ENCODE data around the gene SOCS4. TPM values are rescaled to one million over a fixed set of nuclear protein-coding genes. Genes with fewer than 3 reads are reported as not detected.

SOCS4 gene
- total and polyA plus RNA-seq, 2 experiments from 2014 or later, result 17.7 to 24.9 TPM

- TF ChIP-seq, protein P1, sequence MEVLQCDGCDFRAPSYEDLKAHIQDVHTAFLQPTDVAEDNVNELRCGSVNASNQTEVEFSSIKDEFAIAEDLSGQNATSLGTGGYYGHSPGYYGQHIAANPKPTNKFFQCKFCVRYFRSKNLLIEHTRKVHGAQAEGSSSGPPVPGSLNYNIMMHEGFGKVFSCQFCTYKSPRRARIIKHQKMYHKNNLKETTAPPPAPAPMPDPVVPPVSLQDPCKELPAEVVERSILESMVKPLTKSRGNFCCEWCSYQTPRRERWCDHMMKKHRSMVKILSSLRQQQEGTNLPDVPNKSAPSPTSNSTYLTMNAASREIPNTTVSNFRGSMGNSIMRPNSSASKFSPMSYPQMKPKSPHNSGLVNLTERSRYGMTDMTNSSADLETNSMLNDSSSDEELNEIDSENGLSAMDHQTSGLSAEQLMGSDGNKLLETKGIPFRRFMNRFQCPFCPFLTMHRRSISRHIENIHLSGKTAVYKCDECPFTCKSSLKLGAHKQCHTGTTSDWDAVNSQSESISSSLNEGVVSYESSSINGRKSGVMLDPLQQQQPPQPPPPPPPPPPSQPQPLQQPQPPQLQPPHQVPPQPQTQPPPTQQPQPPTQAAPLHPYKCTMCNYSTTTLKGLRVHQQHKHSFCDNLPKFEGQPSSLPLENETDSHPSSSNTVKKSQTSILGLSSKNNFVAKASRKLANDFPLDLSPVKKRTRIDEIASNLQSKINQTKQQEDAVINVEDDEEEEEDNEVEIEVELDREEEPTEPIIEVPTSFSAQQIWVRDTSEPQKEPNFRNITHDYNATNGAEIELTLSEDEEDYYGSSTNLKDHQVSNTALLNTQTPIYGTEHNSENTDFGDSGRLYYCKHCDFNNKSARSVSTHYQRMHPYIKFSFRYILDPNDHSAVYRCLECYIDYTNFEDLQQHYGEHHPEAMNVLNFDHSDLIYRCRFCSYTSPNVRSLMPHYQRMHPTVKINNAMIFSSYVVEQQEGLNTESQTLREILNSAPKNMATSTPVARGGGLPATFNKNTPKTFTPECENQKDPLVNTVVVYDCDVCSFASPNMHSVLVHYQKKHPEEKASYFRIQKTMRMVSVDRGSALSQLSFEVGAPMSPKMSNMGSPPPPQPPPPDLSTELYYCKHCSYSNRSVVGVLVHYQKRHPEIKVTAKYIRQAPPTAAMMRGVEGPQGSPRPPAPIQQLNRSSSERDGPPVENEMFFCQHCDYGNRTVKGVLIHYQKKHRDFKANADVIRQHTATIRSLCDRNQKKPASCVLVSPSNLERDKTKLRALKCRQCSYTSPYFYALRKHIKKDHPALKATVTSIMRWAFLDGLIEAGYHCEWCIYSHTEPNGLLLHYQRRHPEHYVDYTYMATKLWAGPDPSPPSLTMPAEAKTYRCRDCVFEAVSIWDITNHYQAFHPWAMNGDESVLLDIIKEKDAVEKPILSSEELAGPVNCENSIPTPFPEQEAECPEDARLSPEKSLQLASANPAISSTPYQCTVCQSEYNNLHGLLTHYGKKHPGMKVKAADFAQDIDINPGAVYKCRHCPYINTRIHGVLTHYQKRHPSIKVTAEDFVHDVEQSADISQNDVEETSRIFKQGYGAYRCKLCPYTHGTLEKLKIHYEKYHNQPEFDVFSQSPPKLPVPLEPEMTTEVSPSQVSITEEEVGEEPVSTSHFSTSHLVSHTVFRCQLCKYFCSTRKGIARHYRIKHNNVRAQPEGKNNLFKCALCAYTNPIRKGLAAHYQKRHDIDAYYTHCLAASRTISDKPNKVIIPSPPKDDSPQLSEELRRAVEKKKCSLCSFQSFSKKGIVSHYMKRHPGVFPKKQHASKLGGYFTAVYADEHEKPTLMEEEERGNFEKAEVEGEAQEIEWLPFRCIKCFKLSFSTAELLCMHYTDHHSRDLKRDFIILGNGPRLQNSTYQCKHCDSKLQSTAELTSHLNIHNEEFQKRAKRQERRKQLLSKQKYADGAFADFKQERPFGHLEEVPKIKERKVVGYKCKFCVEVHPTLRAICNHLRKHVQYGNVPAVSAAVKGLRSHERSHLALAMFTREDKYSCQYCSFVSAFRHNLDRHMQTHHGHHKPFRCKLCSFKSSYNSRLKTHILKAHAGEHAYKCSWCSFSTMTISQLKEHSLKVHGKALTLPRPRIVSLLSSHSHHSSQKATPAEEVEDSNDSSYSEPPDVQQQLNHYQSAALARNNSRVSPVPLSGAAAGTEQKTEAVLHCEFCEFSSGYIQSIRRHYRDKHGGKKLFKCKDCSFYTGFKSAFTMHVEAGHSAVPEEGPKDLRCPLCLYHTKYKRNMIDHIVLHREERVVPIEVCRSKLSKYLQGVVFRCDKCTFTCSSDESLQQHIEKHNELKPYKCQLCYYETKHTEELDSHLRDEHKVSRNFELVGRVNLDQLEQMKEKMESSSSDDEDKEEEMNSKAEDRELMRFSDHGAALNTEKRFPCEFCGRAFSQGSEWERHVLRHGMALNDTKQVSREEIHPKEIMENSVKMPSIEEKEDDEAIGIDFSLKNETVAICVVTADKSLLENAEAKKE (CRISPR knock-in tag; IDR thresholded peaks at IDR 0.05), result no peak
- TF ChIP-seq EZH2phosphoT487 (IDR thresholded peaks at IDR 0.05; ENCODE audit: unreplicated experiment) (no peak), EZH2 (IDR thresholded peaks at IDR 0.05; ENCODE audit: low read depth, unreplicated experiment) (no peak), JUNB (IDR thresholded peaks at IDR 0.05; ENCODE audit: unreplicated experiment) (no peak), ETS1 (IDR thresholded peaks at IDR 0.05) (no peak), NANOG (IDR thresholded peaks at IDR 0.05; ENCODE audit: borderline replicate concordance) (no peak)
Observed at GRCh38 chr14:55086938-55087337, 59.9 kb downstream of the SOCS4 start (continued).

DNA sequence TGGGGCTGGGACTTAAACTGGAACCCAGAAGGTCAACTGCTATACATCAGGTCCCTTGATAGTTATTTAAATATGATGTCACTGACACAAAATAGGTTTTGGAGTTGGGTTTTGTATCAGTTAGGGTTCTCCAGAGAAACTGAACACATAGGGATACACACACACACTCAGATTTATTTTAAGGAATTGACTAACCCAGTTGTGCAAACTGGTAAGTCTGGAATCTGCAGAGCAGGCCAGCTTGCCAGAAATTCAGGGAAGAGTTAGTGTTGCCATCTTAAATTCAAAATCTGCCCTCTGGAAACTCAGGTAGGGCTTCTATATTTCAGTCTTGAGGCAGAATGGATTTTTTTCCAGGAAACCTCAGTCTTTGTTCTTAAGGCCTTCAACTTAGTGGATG lies 61.3 kb downstream of the SOCS4 start:
- no peak overlapping the region for H3K4me3 Mint-ChIP-seq
- no peaks in the 10 kb centered on the region for H3K79me2 ChIP-seq (replicated peaks; ENCODE audit: insufficient read depth)
- no peaks in the 10 kb centered on the region for H4K20me1 ChIP-seq (replicated peaks; ENCODE audit: insufficient read depth)
- H3K36me3 Mint-ChIP-seq (ENCODE audit: low read depth), result no peaks in the 10 kb centered on the region
- DNase-seq (ENCODE audit: low spot score), result no peak
- no peaks in the 10 kb centered on the region for H3K27me3 ChIP-seq (ENCODE audit: insufficient read depth)
- no peak for ATAC-seq
- no peaks in the 10 kb centered on the region; the same call in 2 of the 3 replicates for H3K9me3 Mint-ChIP-seq
- H2AFZ ChIP-seq, result 0 out of 2 replicates have a peak overlapping the region, but pooled peaks have one; percentile 28
- no peaks in the 10 kb centered on the region for H3F3A ChIP-seq (replicated peaks; ENCODE audit: low read depth)
- no peaks in the 10 kb centered on the region for H3K27me3 Mint-ChIP-seq (ENCODE audit: insufficient read depth, low read depth, poor library complexity)
- peaks cover 3% of the 10 kb centered on the region; the same call in 1 of the 3 replicates for H3K4me1 Mint-ChIP-seq
- H3K4me3 ChIP-seq, result no peak overlapping the region
- no peak overlapping the region for H3K27ac Mint-ChIP-seq
- no peak overlapping the region for H3K4me2 ChIP-seq
- no peaks in the 10 kb centered on the region for H3K9me2 ChIP-seq (ENCODE audit: insufficient read depth)
- H3K27ac ChIP-seq (ENCODE audit: low read depth), result no peak overlapping the region
- H3K36me3 ChIP-seq (ENCODE audit: insufficient read depth), result no peaks in the 10 kb centered on the region
- H3K4me1 ChIP-seq (ENCODE audit: insufficient read depth), result no peaks in the 10 kb centered on the region
- TF ChIP-seq CTCF (conservative IDR thresholded peaks at IDR 0.05; ENCODE audit: low read depth in 2 of 2) (no peak), EZH2phosphoT487 (IDR thresholded peaks at IDR 0.05; ENCODE audit: unreplicated experiment) (no peak), JUNB (IDR thresholded peaks at IDR 0.05; ENCODE audit: unreplicated experiment) (no peak), ZNF331 (CRISPR knock-in tag; IDR thresholded peaks at IDR 0.05; ENCODE audit: low read depth) (no peak), CREB1 (CRISPR knock-in tag; IDR thresholded peaks at IDR 0.05; ENCODE audit: low read depth) (no peak), EZH2 (IDR thresholded peaks at IDR 0.05; ENCODE audit: low read depth, unreplicated experiment) (no peak)
- TF ChIP-seq, protein P2, sequence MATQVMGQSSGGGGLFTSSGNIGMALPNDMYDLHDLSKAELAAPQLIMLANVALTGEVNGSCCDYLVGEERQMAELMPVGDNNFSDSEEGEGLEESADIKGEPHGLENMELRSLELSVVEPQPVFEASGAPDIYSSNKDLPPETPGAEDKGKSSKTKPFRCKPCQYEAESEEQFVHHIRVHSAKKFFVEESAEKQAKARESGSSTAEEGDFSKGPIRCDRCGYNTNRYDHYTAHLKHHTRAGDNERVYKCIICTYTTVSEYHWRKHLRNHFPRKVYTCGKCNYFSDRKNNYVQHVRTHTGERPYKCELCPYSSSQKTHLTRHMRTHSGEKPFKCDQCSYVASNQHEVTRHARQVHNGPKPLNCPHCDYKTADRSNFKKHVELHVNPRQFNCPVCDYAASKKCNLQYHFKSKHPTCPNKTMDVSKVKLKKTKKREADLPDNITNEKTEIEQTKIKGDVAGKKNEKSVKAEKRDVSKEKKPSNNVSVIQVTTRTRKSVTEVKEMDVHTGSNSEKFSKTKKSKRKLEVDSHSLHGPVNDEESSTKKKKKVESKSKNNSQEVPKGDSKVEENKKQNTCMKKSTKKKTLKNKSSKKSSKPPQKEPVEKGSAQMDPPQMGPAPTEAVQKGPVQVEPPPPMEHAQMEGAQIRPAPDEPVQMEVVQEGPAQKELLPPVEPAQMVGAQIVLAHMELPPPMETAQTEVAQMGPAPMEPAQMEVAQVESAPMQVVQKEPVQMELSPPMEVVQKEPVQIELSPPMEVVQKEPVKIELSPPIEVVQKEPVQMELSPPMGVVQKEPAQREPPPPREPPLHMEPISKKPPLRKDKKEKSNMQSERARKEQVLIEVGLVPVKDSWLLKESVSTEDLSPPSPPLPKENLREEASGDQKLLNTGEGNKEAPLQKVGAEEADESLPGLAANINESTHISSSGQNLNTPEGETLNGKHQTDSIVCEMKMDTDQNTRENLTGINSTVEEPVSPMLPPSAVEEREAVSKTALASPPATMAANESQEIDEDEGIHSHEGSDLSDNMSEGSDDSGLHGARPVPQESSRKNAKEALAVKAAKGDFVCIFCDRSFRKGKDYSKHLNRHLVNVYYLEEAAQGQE (IDR thresholded peaks at IDR 0.05; ENCODE audit: unreplicated experiment), result no peak

Measured in GM23338 (cell line).